HepG2 (cell line): ENCODE measurements around the gene GUK1. TPM values are rescaled to one million over a fixed set of nuclear protein-coding genes. Genes with fewer than 3 reads are reported as not detected.

Experiments used
- ATAC-seq: fragments of 200-7000 bp; cut with Tn5 transposase; 3 replicates; pipeline ENCODE4 v1.9.1; 2020; ENCODE audit warnings: mild to moderate bottlenecking, moderate library complexity
- BruUV-seq: library from RNA; stranded (reverse); fragments of 400-500 nt; replicated peaks from 2 replicates; lab custom pipeline; 2021; lab: Mats Ljungman, UMichigan
- CTCF ChIA-PET: fragments of 300-600 bp; formaldehyde crosslinking; extraction: SDS; loops from one replicate; lab custom pipeline; 2021; ENCODE audit warnings: low total read pairs, inconsistent platforms, low intra/inter-chr PET ratio; lab: Yijun Ruan, JAX
- POLR2A ChIA-PET: fragments of 350-600 bp; sonication (Branson Sonifier 250); formaldehyde crosslinking; loops from one replicate; lab custom pipeline; 2020; ENCODE audit warnings: antibody characterized with exemption, inconsistent platforms; lab: Yijun Ruan, JAX
- DNase-seq: peaks from one replicate; pipeline ENCODE4 v3.0.0-alpha.2; 2015; ENCODE audit warnings: low spot score
- FAIRE-seq: peaks from 3 replicates; lab custom pipeline; 2011; peaks lifted over from hg19 to GRCh38; lab: Jason Lieb, UNC
- H2AFZ ChIP-seq: one replicate; pipeline ENCODE4 v1.6.1; 2011; ENCODE audit warnings: low read length, inconsistent platforms
- H3K27ac ChIP-seq: fragments of 300-600 bp; 3 replicates; pipeline ENCODE4 v1.8.0; 2011; ENCODE audit warnings: mixed run types, mild to moderate bottlenecking, mixed read lengths, low read length, inconsistent platforms; ENCODE audit not compliant: insufficient read depth; ENCODE audit errors: extremely low read length
- H3K27me3 ChIP-seq, 2 experiments: fragments of 200-600 bp in 1 of 2; 2 replicates in 1 of 2; 3 replicates in 1 of 2; pipeline versions ENCODE4 v1.6.0 to v1.8.0; 2011; ENCODE audit warnings: low read length in 2 of 2, mild to moderate bottlenecking in 2 of 2, moderate library complexity in 2 of 2, inconsistent platforms in 1 of 2; ENCODE audit not compliant: insufficient read depth in 2 of 2, control insufficient read depth in 1 of 2
- H3K36me3 ChIP-seq, 2 experiments: fragments of 200-600 bp in 1 of 2; replicated peaks in 1 of 2; 2 replicates in 1 of 2; 3 replicates in 1 of 2; pipeline versions ENCODE4 v1.5.1 to v1.8.0; 2011; ENCODE audit warnings: low read length in 2 of 2, inconsistent platforms in 1 of 2; ENCODE audit not compliant: insufficient read depth in 2 of 2, control insufficient read depth in 1 of 2
- H3K4me1 ChIP-seq: 2 replicates; pipeline ENCODE4 v1.5.1; 2012; ENCODE audit warnings: low read length, inconsistent platforms; ENCODE audit not compliant: insufficient read depth
- H3K4me2 ChIP-seq: 2 replicates; pipeline ENCODE4 v1.6.0; 2011; ENCODE audit warnings: low read depth, low read length, inconsistent platforms
- H3K4me3 ChIP-seq, 3 experiments: fragments of 200-600 bp in 1 of 3; sonication (generic), shearing (Covaris generic) in 1 of 3; replicated peaks in 1 of 3; 2 replicates each; pipeline ENCODE4 v1.5.1; 2011 to 2016; ENCODE audit warnings: low read length in 3 of 3, inconsistent platforms in 2 of 3, low read depth in 2 of 3, mild to moderate bottlenecking in 2 of 3, control low read depth in 1 of 3, mixed read lengths in 1 of 3; ENCODE audit not compliant: insufficient read depth in 1 of 3
- H3K79me2 ChIP-seq: one replicate; pipeline ENCODE4 v1.6.1; 2011; ENCODE audit warnings: low read length, inconsistent platforms; ENCODE audit not compliant: insufficient read depth
- H3K9ac ChIP-seq: 2 replicates; pipeline ENCODE4 v1.6.0; 2011; ENCODE audit warnings: mild to moderate bottlenecking, low read depth, low read length, inconsistent platforms; ENCODE audit not compliant: insufficient read depth
- H3K9me3 ChIP-seq: 2 replicates; pipeline ENCODE4 v1.5.1; 2012; ENCODE audit warnings: mild to moderate bottlenecking, low read length
- H4K20me1 ChIP-seq: 2 replicates; pipeline ENCODE4 v1.6.0; 2011; ENCODE audit warnings: inconsistent platforms, mild to moderate bottlenecking, low read length, moderate library complexity; ENCODE audit not compliant: insufficient read depth
- EHMT2 ChIP-seq: fragments of 200-600 bp; sonication (generic); IDR thresholded peaks from 2 replicates; pipeline ENCODE4 v1.7.0; 2017; ENCODE audit warnings: antibody characterized with exemption, low read depth, low read length, borderline replicate concordance
- GABPB1 ChIP-seq: IDR thresholded peaks from 2 replicates; pipeline ENCODE4 v1.6.1; 2016; ENCODE audit warnings: mild to moderate bottlenecking, missing genetic modification reagents, moderate library complexity, missing compliant biosample characterization
- MAZ ChIP-seq, 2 experiments: sonication (generic) in 1 of 2; formaldehyde crosslinking in 1 of 2; IDR thresholded peaks; 2 replicates each; pipeline versions ENCODE4 v1.5.0 to v1.6.1; 2012 to 2020; ENCODE audit warnings: low read depth in 2 of 2, mild to moderate bottlenecking in 2 of 2, borderline replicate concordance in 1 of 2, improper control_type of control experiment in 1 of 2, low read length in 1 of 2, missing genetic modification reagents in 1 of 2, moderate library complexity in 1 of 2
- TFDP1 ChIP-seq: IDR thresholded peaks from 2 replicates; pipeline ENCODE4 v1.6.1; 2016; ENCODE audit warnings: missing compliant biosample characterization, missing genetic modification reagents, borderline replicate concordance
- TRIM24 ChIP-seq: sonication (generic); formaldehyde crosslinking; IDR thresholded peaks from 2 replicates; pipeline ENCODE4 v1.8.0; 2022; ENCODE audit warnings: mild to moderate bottlenecking, missing genetic modification reagents
- ZNF20 ChIP-seq: sonication (generic); formaldehyde crosslinking; IDR thresholded peaks from 2 replicates; pipeline ENCODE4 v1.4.0; 2020; ENCODE audit warnings: mild to moderate bottlenecking, moderate library complexity, missing genetic modification reagents
- ZNF260 ChIP-seq: sonication (generic); formaldehyde crosslinking; IDR thresholded peaks from 2 replicates; pipeline ENCODE4 v1.4.0; 2020; ENCODE audit warnings: missing genetic modification reagents, low read depth, mild to moderate bottlenecking, borderline replicate concordance
- ZNF275 ChIP-seq: sonication (generic); formaldehyde crosslinking; IDR thresholded peaks from 2 replicates; pipeline ENCODE4 v1.8.0; 2022; ENCODE audit warnings: missing genetic modification reagents, mild to moderate bottlenecking, inconsistent platforms, borderline replicate concordance
- ZNF34 ChIP-seq: sonication (generic); formaldehyde crosslinking; IDR thresholded peaks from 2 replicates; pipeline ENCODE4 v1.4.0; 2020; ENCODE audit warnings: mild to moderate bottlenecking, missing genetic modification reagents, borderline replicate concordance
- ZNF577 ChIP-seq: sonication (generic); formaldehyde crosslinking; IDR thresholded peaks from 2 replicates; pipeline ENCODE4 v1.4.0; 2020; ENCODE audit warnings: mild to moderate bottlenecking, low read depth, missing genetic modification reagents, borderline replicate concordance
- ZNF749 ChIP-seq: sonication (generic); formaldehyde crosslinking; IDR thresholded peaks from 2 replicates; pipeline ENCODE4 v1.8.0; 2022; ENCODE audit warnings: mild to moderate bottlenecking, missing genetic modification reagents, moderate library complexity, borderline replicate concordance
- WGBS: methylation state at CpG from one replicate; pipeline ENCODE4 v1.1.6; 2017; ENCODE audit warnings: low lambda C conversion rate; 5-methylcytosine and 5-hydroxymethylcytosine counted together
- in situ Hi-C: cut with HindIII; loops from 2 replicates; pipeline ENCODE4 v1.10.0; 2017; ENCODE audit warnings: low pct_unique_long_range_greater_than_20kb; ENCODE audit not compliant: extremely low pct_ligation_motif_present
- intact Hi-C: fragments of 100-400 bp; cut with micrococcal nuclease; formaldehyde crosslinking; loops from one replicate; pipeline ENCODE4 v1.10.0; 2022; ENCODE audit not compliant: unreplicated experiment
- polyA plus RNA-seq, 8 experiments: library from polyadenylated mRNA; depleted of rRNA in 3 of 8; stranded (reverse) in 7 of 8; unstranded in 1 of 8; fragments of >200 nt; fragmentation: Illumina TruSeq in 4 of 8; extraction: Trizol in 4 of 8; gene quantifications; 2 replicates each; pipeline versions ENCODE4 v1.2.1 to v1.2.3, GENCODE V29; 2011 to 2016; ENCODE audit warnings: low read depth in 4 of 8, missing spikeins in 1 of 8, mixed read lengths in 1 of 8; ENCODE audit not compliant: insufficient read depth in 1 of 8
- total RNA-seq, 5 experiments: library from RNA; depleted of rRNA; stranded (reverse); fragments of >200 nt; fragmentation: Illumina TruSeq; extraction: Trizol; gene quantifications; 2 replicates each; pipeline ENCODE4 v1.2.3, GENCODE V29; 2016; ENCODE audit warnings: low read depth in 1 of 5
- TF ChIP-seq, protein P1 (sequence below): sonication (generic); formaldehyde crosslinking; IDR thresholded peaks from 2 replicates; pipeline ENCODE4 v1.8.1; 2022; ENCODE audit warnings: mild to moderate bottlenecking, missing genetic modification reagents
- TF ChIP-seq, protein P2 (sequence below): sonication (generic); formaldehyde crosslinking; IDR thresholded peaks from 2 replicates; pipeline ENCODE4 v1.8.0; 2022; ENCODE audit warnings: missing genetic modification reagents, mild to moderate bottlenecking, moderate library complexity, borderline replicate concordance
- TF ChIP-seq, protein P3 (sequence below): IDR thresholded peaks from 2 replicates; pipeline ENCODE4 v1.6.1; 2018; ENCODE audit warnings: missing genetic modification reagents
- TF ChIP-seq, protein P4 (sequence below): sonication (generic); formaldehyde crosslinking; IDR thresholded peaks from 2 replicates; pipeline ENCODE4 v1.8.0; 2023; ENCODE audit warnings: mild to moderate bottlenecking, missing genetic modification reagents

Gene GUK1
- total and polyA plus RNA-seq, 2 of the 13 experiments (the other 11 are each of a cell fraction or from before 2014, with no cell fraction given) = 116 to 154 TPM

- ATAC-seq (no peak), FAIRE-seq (no peak), DNase-seq (no peak)
- Histone ChIP-seq H3K36me3 (no peaks in the 10 kb centered on the region), H3K27ac (no peak overlapping the region), H2AFZ (no peak overlapping the region), H3K27me3 (no peaks in the 10 kb centered on the region), H3K9me3 (no peaks in the 10 kb centered on the region), H3K9ac (no peak overlapping the region), H4K20me1 (no peaks in the 10 kb centered on the region), H3K79me2 (no peaks in the 10 kb centered on the region), H3K4me1 (peaks cover 7% of the 10 kb centered on the region), H3K4me3 (no peak overlapping the region), H3K4me2 (no peak overlapping the region)
- in situ Hi-C loops (no loop called here), intact Hi-C loops (no loop called here)
- ChIA-PET POLR2A (no interaction called here), CTCF (no interaction called here)
- no TSS peak for BruUV-seq
- 57% methylated on average over 6 of the region's 7 CpGs for WGBS
- TF ChIP-seq ZNF749 (CRISPR knock-in tag) (no peak), ZNF577 (CRISPR knock-in tag) (no peak), TFDP1 (CRISPR knock-in tag) (no peak), ZNF20 (CRISPR knock-in tag) (no peak), EHMT2 (no peak), ZNF34 (CRISPR knock-in tag) (no peak), GABPB1 (CRISPR knock-in tag) (no peak), MAZ (IDR thresholded peaks at IDR 0.05; ENCODE audit: borderline replicate concordance, low read depth, low read length) (no peak), MAZ (CRISPR knock-in tag; IDR thresholded peaks at IDR 0.05; ENCODE audit: low read depth) (no peak), ZNF260 (no peak), ZNF275 (CRISPR knock-in tag) (no peak), TRIM24 (CRISPR knock-in tag) (no peak)
- TF ChIP-seq, protein P1, sequence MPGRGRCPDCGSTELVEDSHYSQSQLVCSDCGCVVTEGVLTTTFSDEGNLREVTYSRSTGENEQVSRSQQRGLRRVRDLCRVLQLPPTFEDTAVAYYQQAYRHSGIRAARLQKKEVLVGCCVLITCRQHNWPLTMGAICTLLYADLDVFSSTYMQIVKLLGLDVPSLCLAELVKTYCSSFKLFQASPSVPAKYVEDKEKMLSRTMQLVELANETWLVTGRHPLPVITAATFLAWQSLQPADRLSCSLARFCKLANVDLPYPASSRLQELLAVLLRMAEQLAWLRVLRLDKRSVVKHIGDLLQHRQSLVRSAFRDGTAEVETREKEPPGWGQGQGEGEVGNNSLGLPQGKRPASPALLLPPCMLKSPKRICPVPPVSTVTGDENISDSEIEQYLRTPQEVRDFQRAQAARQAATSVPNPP (CRISPR knock-in tag) = no peak
- TF ChIP-seq, protein P2, sequence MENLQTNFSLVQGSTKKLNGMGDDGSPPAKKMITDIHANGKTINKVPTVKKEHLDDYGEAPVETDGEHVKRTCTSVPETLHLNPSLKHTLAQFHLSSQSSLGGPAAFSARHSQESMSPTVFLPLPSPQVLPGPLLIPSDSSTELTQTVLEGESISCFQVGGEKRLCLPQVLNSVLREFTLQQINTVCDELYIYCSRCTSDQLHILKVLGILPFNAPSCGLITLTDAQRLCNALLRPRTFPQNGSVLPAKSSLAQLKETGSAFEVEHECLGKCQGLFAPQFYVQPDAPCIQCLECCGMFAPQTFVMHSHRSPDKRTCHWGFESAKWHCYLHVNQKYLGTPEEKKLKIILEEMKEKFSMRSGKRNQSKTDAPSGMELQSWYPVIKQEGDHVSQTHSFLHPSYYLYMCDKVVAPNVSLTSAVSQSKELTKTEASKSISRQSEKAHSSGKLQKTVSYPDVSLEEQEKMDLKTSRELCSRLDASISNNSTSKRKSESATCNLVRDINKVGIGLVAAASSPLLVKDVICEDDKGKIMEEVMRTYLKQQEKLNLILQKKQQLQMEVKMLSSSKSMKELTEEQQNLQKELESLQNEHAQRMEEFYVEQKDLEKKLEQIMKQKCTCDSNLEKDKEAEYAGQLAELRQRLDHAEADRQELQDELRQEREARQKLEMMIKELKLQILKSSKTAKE (CRISPR knock-in tag) = no peak
- TF ChIP-seq, protein P3, sequence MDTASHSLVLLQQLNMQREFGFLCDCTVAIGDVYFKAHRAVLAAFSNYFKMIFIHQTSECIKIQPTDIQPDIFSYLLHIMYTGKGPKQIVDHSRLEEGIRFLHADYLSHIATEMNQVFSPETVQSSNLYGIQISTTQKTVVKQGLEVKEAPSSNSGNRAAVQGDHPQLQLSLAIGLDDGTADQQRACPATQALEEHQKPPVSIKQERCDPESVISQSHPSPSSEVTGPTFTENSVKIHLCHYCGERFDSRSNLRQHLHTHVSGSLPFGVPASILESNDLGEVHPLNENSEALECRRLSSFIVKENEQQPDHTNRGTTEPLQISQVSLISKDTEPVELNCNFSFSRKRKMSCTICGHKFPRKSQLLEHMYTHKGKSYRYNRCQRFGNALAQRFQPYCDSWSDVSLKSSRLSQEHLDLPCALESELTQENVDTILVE (CRISPR knock-in tag) = no peak
- TF ChIP-seq, protein P4, sequence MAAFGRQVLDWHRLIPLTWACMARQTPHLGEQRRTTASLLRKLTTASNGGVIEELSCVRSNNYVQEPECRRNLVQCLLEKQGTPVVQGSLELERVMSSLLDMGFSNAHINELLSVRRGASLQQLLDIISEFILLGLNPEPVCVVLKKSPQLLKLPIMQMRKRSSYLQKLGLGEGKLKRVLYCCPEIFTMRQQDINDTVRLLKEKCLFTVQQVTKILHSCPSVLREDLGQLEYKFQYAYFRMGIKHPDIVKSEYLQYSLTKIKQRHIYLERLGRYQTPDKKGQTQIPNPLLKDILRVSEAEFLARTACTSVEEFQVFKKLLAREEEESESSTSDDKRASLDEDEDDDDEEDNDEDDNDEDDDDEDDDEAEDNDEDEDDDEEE (CRISPR knock-in tag) = no peak
Measured at GRCh38 chr1:228184152-228184551, 44.1 kb downstream of the GUK1 start.
